ENCODE measurements around the gene NOXA1. TPM values are rescaled to one million over a fixed set of nuclear protein-coding genes. Genes with fewer than 3 reads are reported as not detected.
"Not testable (repeated sequence)": the region's sequence is repeated elsewhere in the genome, so short reads cannot be mapped to it uniquely, and the experiment has no call there.

Gene NOXA1
- total and polyA plus RNA-seq, 8 donors = 6.6 to 45.5 (median 12.6) TPM

DNA sequence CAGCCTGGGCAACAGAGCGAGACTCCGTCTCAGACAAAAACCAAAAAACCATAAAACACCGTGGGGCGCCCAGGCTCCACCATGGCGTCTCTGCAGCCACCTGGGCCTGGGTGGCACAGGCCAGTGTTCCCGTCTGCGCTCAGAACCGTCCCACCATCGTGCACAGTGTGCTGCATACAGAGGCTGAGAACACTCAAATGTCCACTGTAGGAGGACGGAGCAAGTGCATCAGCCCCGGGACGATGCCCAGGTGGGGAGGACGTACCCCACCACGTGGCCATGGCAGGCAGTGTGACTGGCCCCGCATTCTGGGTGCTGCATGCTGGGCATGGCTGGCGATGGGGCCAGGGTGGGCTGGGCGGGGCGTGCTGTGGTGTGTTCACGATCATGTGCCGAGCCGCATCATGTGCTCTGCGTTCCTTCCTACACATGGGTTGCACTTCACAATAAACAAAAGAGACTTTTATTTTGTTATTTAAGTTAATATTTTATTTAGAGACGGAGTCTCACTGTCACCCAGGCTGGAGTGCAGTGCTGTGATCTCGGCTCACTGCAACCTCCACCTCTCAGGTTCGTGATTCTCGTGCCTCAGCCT lies 38.0 kb upstream of the NOXA1 start:
- Histone ChIP-seq H3K27ac (no peak overlapping the region), H3K27me3 (no peaks in the 10 kb centered on the region), H3K9me3 (no peaks in the 10 kb centered on the region), H3K36me3 (no peaks in the 10 kb centered on the region), H3K4me1 (no peaks in the 10 kb centered on the region), H3K4me3 (no peak overlapping the region)
- 92 to 93% methylated on average over 26 of the region's 26 CpGs for WGBS, 2 donors
- DNase-seq (peak in 2 of 6 donors; percentile 11 to 25), FAIRE-seq (no peak), ATAC-seq (no peak)
- TF ChIP-seq, protein P1, sequence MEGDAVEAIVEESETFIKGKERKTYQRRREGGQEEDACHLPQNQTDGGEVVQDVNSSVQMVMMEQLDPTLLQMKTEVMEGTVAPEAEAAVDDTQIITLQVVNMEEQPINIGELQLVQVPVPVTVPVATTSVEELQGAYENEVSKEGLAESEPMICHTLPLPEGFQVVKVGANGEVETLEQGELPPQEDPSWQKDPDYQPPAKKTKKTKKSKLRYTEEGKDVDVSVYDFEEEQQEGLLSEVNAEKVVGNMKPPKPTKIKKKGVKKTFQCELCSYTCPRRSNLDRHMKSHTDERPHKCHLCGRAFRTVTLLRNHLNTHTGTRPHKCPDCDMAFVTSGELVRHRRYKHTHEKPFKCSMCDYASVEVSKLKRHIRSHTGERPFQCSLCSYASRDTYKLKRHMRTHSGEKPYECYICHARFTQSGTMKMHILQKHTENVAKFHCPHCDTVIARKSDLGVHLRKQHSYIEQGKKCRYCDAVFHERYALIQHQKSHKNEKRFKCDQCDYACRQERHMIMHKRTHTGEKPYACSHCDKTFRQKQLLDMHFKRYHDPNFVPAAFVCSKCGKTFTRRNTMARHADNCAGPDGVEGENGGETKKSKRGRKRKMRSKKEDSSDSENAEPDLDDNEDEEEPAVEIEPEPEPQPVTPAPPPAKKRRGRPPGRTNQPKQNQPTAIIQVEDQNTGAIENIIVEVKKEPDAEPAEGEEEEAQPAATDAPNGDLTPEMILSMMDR (IDR thresholded peaks at IDR 0.05) = no peak
- intact Hi-C loops (cut with DNase I) = no loop called here

DNA sequence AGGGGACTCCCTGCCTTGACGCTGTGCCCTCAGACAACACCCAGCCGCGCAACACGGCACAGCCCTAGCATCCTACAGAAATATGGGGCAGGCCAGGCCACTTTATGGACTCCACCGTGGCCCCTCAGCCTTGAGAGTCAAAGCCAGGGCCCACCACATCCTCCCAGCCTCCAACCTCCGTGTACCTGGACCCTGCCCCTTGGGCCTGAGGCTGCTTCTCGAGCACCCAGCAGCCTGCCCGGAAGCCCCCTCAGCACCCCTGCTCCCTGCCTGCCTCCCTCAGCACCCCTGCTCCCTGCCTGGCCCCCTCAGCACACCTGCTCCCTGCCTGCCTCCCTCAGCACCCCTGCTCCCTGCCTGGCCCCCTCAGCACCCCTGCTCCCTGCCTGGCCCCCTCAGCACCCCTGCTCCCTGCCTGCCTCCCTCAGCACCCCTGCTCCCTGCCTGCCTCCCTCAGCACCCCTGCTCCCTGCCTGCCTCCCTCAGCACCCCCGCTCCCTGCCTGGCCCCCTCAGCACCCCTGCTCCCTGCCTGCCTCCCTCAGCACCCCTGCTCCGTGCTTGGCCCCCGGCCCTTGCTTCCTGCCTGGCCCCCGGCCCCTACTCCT lies 36.6 kb upstream of the NOXA1 start:
- H3K36me3 ChIP-seq; ATAC-seq; H3K27me3 ChIP-seq; FAIRE-seq; H3K4me3 ChIP-seq; H3K4me1 ChIP-seq; H3K9me3 ChIP-seq; intact Hi-C loops (cut with DNase I); H3K27ac ChIP-seq: not testable (repeated sequence)
- DNase-seq = peak in 1 of 6 donors; percentile 59
- WGBS, 2 donors = 87 to 93% methylated on average over 12 of the region's 12 CpGs

DNA sequence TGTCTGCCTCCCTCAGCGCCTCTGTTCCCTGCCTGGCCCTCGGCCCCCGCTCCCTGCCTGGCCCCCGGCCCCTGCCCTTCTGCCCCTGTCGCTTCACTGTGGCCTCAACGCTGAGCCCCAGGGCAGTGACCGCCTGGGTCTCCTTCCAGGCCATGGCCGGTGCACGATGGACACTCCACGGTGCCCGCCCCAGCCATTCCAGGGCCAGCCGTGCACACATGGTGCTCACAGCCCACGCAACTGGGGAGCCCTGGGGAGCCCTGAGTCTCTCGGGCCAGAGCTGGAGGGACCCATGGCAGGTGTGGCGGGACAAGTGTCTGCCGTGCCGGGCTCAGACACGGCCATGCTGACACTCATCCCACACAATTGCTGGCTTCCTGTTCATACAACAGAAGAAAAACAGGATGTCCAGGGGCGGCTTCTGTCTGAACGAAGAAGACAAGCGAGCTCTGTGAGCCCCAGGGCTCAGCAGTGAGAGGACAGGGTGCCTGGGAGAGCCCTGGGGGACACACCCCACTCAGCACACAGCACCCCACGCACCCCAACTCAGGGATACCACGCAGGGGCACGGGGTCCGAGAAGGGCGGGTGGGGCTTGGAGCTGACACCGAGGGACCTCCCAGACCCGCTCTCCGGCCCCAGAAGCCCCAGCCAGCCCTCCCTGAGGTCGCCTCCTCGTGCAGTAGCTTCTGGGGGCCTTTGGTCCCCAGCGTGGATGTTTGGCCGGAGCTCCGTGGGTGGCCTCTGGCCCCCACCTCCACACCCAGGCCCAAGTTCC lies 35.9 kb upstream of the NOXA1 start:
- ATAC-seq (no peak), FAIRE-seq (no peak), DNase-seq (peak in 2 of 6 donors; percentile 57 to 62)
- H3K27me3 ChIP-seq = no peaks in the 10 kb centered on the region
- no peaks in the 10 kb centered on the region for H3K9me3 ChIP-seq
- H3K4me1 ChIP-seq = no peaks in the 10 kb centered on the region
- TF ChIP-seq, protein P1 (IDR thresholded peaks at IDR 0.05) = no peak
- H3K27ac ChIP-seq = no peak overlapping the region
- intact Hi-C loops (cut with DNase I) = no loop called here
- no peak overlapping the region for H3K4me3 ChIP-seq
- WGBS, 2 donors = 84 to 89% methylated on average over 34 of the region's 34 CpGs
- H3K36me3 ChIP-seq = no peaks in the 10 kb centered on the region

DNA sequence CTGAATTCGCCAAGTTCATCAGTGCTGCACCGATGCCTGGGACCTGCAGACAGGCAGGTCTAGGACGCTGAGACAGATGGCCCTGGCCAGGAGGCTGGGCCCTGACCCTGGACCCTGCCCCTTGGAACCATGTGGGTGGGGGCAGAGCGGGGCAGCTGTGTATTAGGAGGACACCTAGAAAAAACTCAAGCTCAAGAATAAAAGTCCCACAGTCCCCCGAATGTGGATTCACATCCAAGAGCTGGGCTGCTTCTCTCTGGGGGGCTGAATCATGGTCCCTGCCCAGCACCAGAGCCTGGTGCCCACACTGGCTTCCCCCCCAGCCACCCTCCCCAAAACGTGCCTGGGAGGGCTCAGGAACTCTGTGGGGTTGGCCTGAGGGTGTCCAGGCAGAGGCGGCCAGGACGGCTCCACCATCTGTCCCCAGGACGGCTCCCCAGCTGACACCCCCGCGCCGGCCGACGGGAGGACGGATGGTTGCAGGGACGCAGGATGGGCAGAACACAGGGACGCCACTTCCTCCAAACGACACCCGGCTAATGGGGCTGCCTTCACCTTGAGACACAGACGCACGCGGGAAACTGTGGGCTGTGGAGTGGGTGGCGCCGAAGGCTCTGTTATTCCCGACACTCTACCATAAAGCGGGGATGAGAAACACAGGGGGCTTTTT lies 35.2 kb upstream of the NOXA1 start:
- ATAC-seq (no peak), FAIRE-seq (no peak), DNase-seq (peak in 1 of 6 donors; percentile 59)
- Histone ChIP-seq H3K27ac (no peak overlapping the region), H3K4me3 (no peak overlapping the region), H3K9me3 (no peaks in the 10 kb centered on the region), H3K4me1 (no peaks in the 10 kb centered on the region), H3K36me3 (no peaks in the 10 kb centered on the region), H3K27me3 (no peaks in the 10 kb centered on the region)
- TF ChIP-seq, protein P1 (IDR thresholded peaks at IDR 0.05) = no peak
- WGBS, 2 donors = 88 to 89% methylated on average over 26 of the region's 26 CpGs
- intact Hi-C loops (cut with DNase I) = no loop called here

Data from pancreas (tissue), 10 donors.